HG02642 (cell line): ENCODE results near the gene ZNF146.
"Not testable (repeated sequence)": the region's sequence is repeated elsewhere in the genome, so short reads cannot be mapped to it uniquely, and the experiment has no call there.

Experiments
- ATAC-seq: cut with Tn5 transposase; IDR thresholded peaks from one replicate; pipeline ENCODE4 v1.9.1; 2021; ENCODE audit warnings: mild to moderate bottlenecking; ENCODE audit not compliant: unreplicated experiment, poor library complexity

Gene ZNF146

GRCh38 chr19:36225219-36225892, 10.4 kb downstream of the ZNF146 start:
- no peak for ATAC-seq

GRCh38 chr19:36233626-36234025, 18.7 kb downstream of the ZNF146 start:
- ATAC-seq: not testable (repeated sequence)

GRCh38 chr19:36236304-36236945, 21.5 kb downstream of the ZNF146 start:
- ATAC-seq: no peak

- no peak for ATAC-seq
These were observed 22.0 kb downstream of the ZNF146 start for GRCh38 chr19:36236946-36237310.

GRCh38 chr19:36244066-36244465, 29.2 kb downstream of the ZNF146 start:
- no peak for ATAC-seq

- no peak for ATAC-seq
These were observed 30.5 kb downstream of the ZNF146 start for GRCh38 chr19:36245210-36246005.

GRCh38 chr19:36246006-36246481, 31.1 kb downstream of the ZNF146 start:
- no peak for ATAC-seq

GRCh38 chr19:36252047-36252446, 37.1 kb downstream of the ZNF146 start:
- no peak for ATAC-seq

- no peak for ATAC-seq
These were observed 39.9 kb downstream of the ZNF146 start for GRCh38 chr19:36254848-36255247.

- ATAC-seq: no peak
These were observed 40.4 kb downstream of the ZNF146 start for GRCh38 chr19:36255316-36255715.

GRCh38 chr19:36256064-36256463, 41.2 kb downstream of the ZNF146 start:
- ATAC-seq: no peak

- ATAC-seq: no peak
These were observed 42.1 kb downstream of the ZNF146 start for GRCh38 chr19:36256853-36257519.

GRCh38 chr19:36257520-36257876, 42.6 kb downstream of the ZNF146 start:
- no peak for ATAC-seq

GRCh38 chr19:36258028-36258875, 43.3 kb downstream of the ZNF146 start:
- no peak for ATAC-seq

GRCh38 chr19:36259211-36259610, 44.3 kb downstream of the ZNF146 start:
- no peak for ATAC-seq

- no peak for ATAC-seq
These were observed 50.2 kb downstream of the ZNF146 start for GRCh38 chr19:36265064-36265463.

GRCh38 chr19:36265856-36266374, 51.0 kb downstream of the ZNF146 start:
- no peak for ATAC-seq

GRCh38 chr19:36266375-36266961, 51.6 kb downstream of the ZNF146 start:
- no peak for ATAC-seq
